IMR-90 (cell line): ENCODE results near the gene PRKRIP1. TPM values are rescaled to one million over a fixed set of nuclear protein-coding genes. Genes with fewer than 3 reads are reported as not detected.

Experiments used
- ATAC-seq: fragments of 200-7000 bp; cut with Tn5 transposase; 2 replicates; pipeline ENCODE4 v1.9.1; 2020; ENCODE audit warnings: low read depth, mild to moderate bottlenecking, moderate library complexity
- BruUV-seq: library from RNA; stranded (reverse); fragments of 400-500 nt; replicated peaks from 2 replicates; lab custom pipeline; 2021; lab: Mats Ljungman, UMichigan
- CTCF ChIA-PET: fragments of 300-600 bp; formaldehyde crosslinking; extraction: SDS; loops from one replicate; lab custom pipeline; 2021; ENCODE audit warnings: antibody characterized with exemption; lab: Yijun Ruan, JAX
- POLR2A ChIA-PET: fragments of 300-600 bp; sonication (Branson Sonifier 250); formaldehyde crosslinking; loops from one replicate; lab custom pipeline; 2022; ENCODE audit warnings: antibody characterized with exemption; ENCODE audit not compliant: unreplicated experiment; lab: Charles Lee
- DNase-seq: peaks from one replicate; pipeline ENCODE4 v3.0.0; 2013
- H2AFZ ChIP-seq: replicated peaks from 2 replicates; pipeline ENCODE3; 2013; ENCODE audit warnings: low read length, mild to moderate bottlenecking; ENCODE audit not compliant: poor library complexity
- H2AK5ac ChIP-seq: 2 replicates; pipeline ENCODE4 v1.6.1; 2013; ENCODE audit warnings: low read depth, low read length, inconsistent platforms
- H2AK9ac ChIP-seq: replicated peaks from 2 replicates; pipeline ENCODE3; 2013; ENCODE audit warnings: mild to moderate bottlenecking, low read depth, low read length, moderate library complexity; ENCODE audit not compliant: poor library complexity
- H2BK120ac ChIP-seq: 2 replicates; pipeline ENCODE4 v1.6.1; 2013; ENCODE audit warnings: low read depth, low read length, inconsistent platforms
- H2BK15ac ChIP-seq: 3 replicates; pipeline ENCODE4 v1.6.1; 2013; ENCODE audit warnings: low read depth, low read length, inconsistent platforms
- H2BK20ac ChIP-seq: 2 replicates; pipeline ENCODE4 v1.6.1; 2013; ENCODE audit warnings: low read depth, mild to moderate bottlenecking, inconsistent platforms, low read length, moderate library complexity
- H2BK5ac ChIP-seq: 2 replicates; pipeline ENCODE4 v1.6.1; 2013; ENCODE audit warnings: mild to moderate bottlenecking, low read depth, low read length, inconsistent platforms; ENCODE audit not compliant: poor library complexity, severe bottlenecking
- H3K14ac ChIP-seq: replicated peaks from 2 replicates; pipeline ENCODE4 v1.6.1; 2013; ENCODE audit warnings: low read depth, low read length, inconsistent platforms
- H3K18ac ChIP-seq: 2 replicates; pipeline ENCODE4 v1.6.1; 2013; ENCODE audit warnings: low read depth, low read length, control low read depth
- H3K23ac ChIP-seq: 2 replicates; pipeline ENCODE4 v1.6.1; 2013; ENCODE audit warnings: low read depth, low read length, inconsistent platforms
- H3K27ac ChIP-seq: 2 replicates; pipeline ENCODE4 v1.5.1; 2013; ENCODE audit warnings: mild to moderate bottlenecking, control low read depth, low read length; ENCODE audit not compliant: insufficient read depth
- H3K27me3 ChIP-seq: 2 replicates; pipeline ENCODE4 v1.6.1; 2013; ENCODE audit warnings: low read length; ENCODE audit not compliant: control insufficient read depth, insufficient read depth
- H3K36me3 ChIP-seq: 2 replicates; pipeline ENCODE4 v1.6.1; 2013; ENCODE audit warnings: low read length, mixed read lengths; ENCODE audit not compliant: control insufficient read depth, insufficient read depth
- H3K4ac ChIP-seq: 2 replicates; pipeline ENCODE4 v1.6.1; 2013; ENCODE audit warnings: low read depth, low read length, inconsistent platforms
- H3K4me1 ChIP-seq: 2 replicates; pipeline ENCODE4 v1.6.1; 2013; ENCODE audit warnings: low read length, mixed read lengths; ENCODE audit not compliant: control insufficient read depth, insufficient read depth
- H3K4me2 ChIP-seq: 2 replicates; pipeline ENCODE4 v1.6.1; 2013; ENCODE audit warnings: low read depth, mild to moderate bottlenecking, control low read depth, low read length, moderate library complexity
- H3K4me3 ChIP-seq: 2 replicates; pipeline ENCODE4 v1.5.1; 2013; ENCODE audit warnings: low read depth, mild to moderate bottlenecking, control low read depth, low read length, moderate library complexity; ENCODE audit not compliant: insufficient read depth
- H3K56ac ChIP-seq: 2 replicates; pipeline ENCODE4 v1.6.1; 2013; ENCODE audit warnings: low read length, inconsistent platforms; ENCODE audit not compliant: insufficient read depth; ENCODE audit errors: extremely low read depth
- H3K79me1 ChIP-seq, 2 experiments: 2 replicates each; pipeline ENCODE4 v1.6.1; 2013; ENCODE audit warnings: low read length in 2 of 2, inconsistent platforms in 1 of 2, low read depth in 1 of 2
- H3K9ac ChIP-seq: 2 replicates; pipeline ENCODE4 v1.6.1; 2013; ENCODE audit warnings: low read depth, low read length, control low read depth
- H3K9me1 ChIP-seq: 2 replicates; pipeline ENCODE4 v1.6.1; 2013; ENCODE audit warnings: low read length, inconsistent platforms; ENCODE audit not compliant: insufficient read depth
- H3K9me3 ChIP-seq: 2 replicates; pipeline ENCODE4 v1.6.1; 2013; ENCODE audit warnings: low read length; ENCODE audit not compliant: control insufficient read depth, insufficient read depth
- H4K20me1 ChIP-seq: 2 replicates; pipeline ENCODE4 v1.6.1; 2013; ENCODE audit warnings: low read length, inconsistent platforms; ENCODE audit not compliant: insufficient read depth
- H4K5ac ChIP-seq: 2 replicates; pipeline ENCODE4 v1.6.1; 2013; ENCODE audit warnings: mild to moderate bottlenecking, low read depth, low read length, control low read depth
- H4K8ac ChIP-seq, 2 experiments: 2 replicates each; pipeline ENCODE4 v1.6.1; 2013; ENCODE audit warnings: low read depth in 2 of 2, low read length in 2 of 2, control low read depth in 1 of 2, inconsistent platforms in 1 of 2
- H4K91ac ChIP-seq: 2 replicates; pipeline ENCODE4 v1.6.1; 2013; ENCODE audit warnings: low read depth, low read length, inconsistent platforms; ENCODE audit not compliant: insufficient read depth
- BHLHE40 ChIP-seq: fragments of 150-350 bp; IDR thresholded peaks from 2 replicates; pipeline ENCODE4 v1.6.1; 2016; ENCODE audit warnings: mild to moderate bottlenecking, low read depth, low read length
- CEBPB ChIP-seq: IDR thresholded peaks from 2 replicates; pipeline ENCODE4 v1.6.1; 2012; ENCODE audit warnings: low read depth, low read length, improper control_type of control experiment
- ELK1 ChIP-seq: fragments of 150-350 bp; IDR thresholded peaks from 2 replicates; pipeline ENCODE4 v1.6.1; 2016; ENCODE audit warnings: low read depth, mild to moderate bottlenecking, low read length, moderate library complexity, borderline replicate concordance
- FOS ChIP-seq: fragments of 150-350 bp; IDR thresholded peaks from 2 replicates; pipeline ENCODE4 v1.6.1; 2016; ENCODE audit warnings: low read depth, low read length
- MAFK ChIP-seq: IDR thresholded peaks from 2 replicates; pipeline ENCODE4 v1.6.1; 2012; ENCODE audit warnings: low read depth, low read length, improper control_type of control experiment
- NFE2L2 ChIP-seq: fragments of 150-350 bp; IDR thresholded peaks from 2 replicates; pipeline ENCODE4 v1.6.1; 2016; ENCODE audit warnings: low read depth, mild to moderate bottlenecking, low read length
- RCOR1 ChIP-seq: IDR thresholded peaks from 2 replicates; pipeline ENCODE4 v1.6.1; 2012; ENCODE audit warnings: mild to moderate bottlenecking, low read length, improper control_type of control experiment; ENCODE audit not compliant: insufficient replicate concordance
- SMC3 ChIP-seq: fragments of 150-350 bp; IDR thresholded peaks from 2 replicates; pipeline ENCODE4 v1.6.1; 2016; ENCODE audit warnings: low read depth, mild to moderate bottlenecking, antibody characterized with exemption, low read length, moderate library complexity
- USF2 ChIP-seq: fragments of 150-350 bp; IDR thresholded peaks from 2 replicates; pipeline ENCODE4 v1.6.1; 2017; ENCODE audit warnings: mild to moderate bottlenecking, antibody characterized with exemption, low read length, low read depth
- WGBS, 2 experiments: methylation state at CpG; one replicate each; pipeline versions ENCODE4 v1.1.5 to v1.1.7; 2013; ENCODE audit warnings: missing lambda C conversion rate in 2 of 2; ENCODE audit not compliant: insufficient read length in 1 of 2; ENCODE audit errors: extremely low coverage in 2 of 2; 5-methylcytosine and 5-hydroxymethylcytosine counted together
- dilution Hi-C: fragments of 300-500 bp; cut with HindIII; formaldehyde crosslinking; loops from one replicate; pipeline ENCODE4 v1.14.3; 2018; ENCODE audit warnings: low sequenced_read_pairs; ENCODE audit not compliant: unreplicated experiment
- in situ Hi-C: fragments of 300-500 bp; cut with MboI; formaldehyde crosslinking; loops from 3 replicates; pipeline ENCODE4 v1.14.3; 2019; ENCODE audit warnings: low sequenced_read_pairs, inconsistent platforms, mixed read lengths
- intact Hi-C: fragments of 100-400 bp; cut with micrococcal nuclease; formaldehyde crosslinking; loops from 2 replicates; pipeline ENCODE4 v1.10.0; 2022
- polyA plus RNA-seq, 3 experiments: library from polyadenylated mRNA; depleted of rRNA; stranded (reverse); fragments of >200 nt; gene quantifications; 2 replicates each; pipeline ENCODE4 v1.2.3, GENCODE V29; 2012; ENCODE audit warnings: low replicate concordance in 1 of 3
- total RNA-seq: library from RNA; depleted of rRNA; stranded (reverse); fragments of >200 nt; gene quantifications from 2 replicates; pipeline ENCODE4 v1.2.3, GENCODE V29; 2012

The PRKRIP1 gene
- total and polyA plus RNA-seq, 2 of the 4 experiments (the other 2 are of a cell fraction), result 6.5 to 21.6 TPM

GRCh38 chr7:102421706-102422240 lies 25.6 kb downstream of the PRKRIP1 start:
- dilution Hi-C loops, result no loop called here
- no CpG with 5 or more reads among the region's 10 CpGs for WGBS, 2 experiments
- H3K56ac ChIP-seq, result no peak overlapping the region
- no peak overlapping the region for H3K4me3 ChIP-seq
- no peak overlapping the region for H3K27ac ChIP-seq
- peaks cover 50% of the 10 kb centered on the region for H3K36me3 ChIP-seq
- DNase-seq (no peak), ATAC-seq (no peak)
- H3K9me3 ChIP-seq, result no peaks in the 10 kb centered on the region
- H2AK9ac ChIP-seq, result no peak overlapping the region
- H3K4me1 ChIP-seq, result no peaks in the 10 kb centered on the region
- H2AFZ ChIP-seq, result no peak overlapping the region
- no peak overlapping the region for H3K4ac ChIP-seq
- peaks cover 3% of the 10 kb centered on the region; the same call in 1 of the 2 replicates for H3K9me1 ChIP-seq
- in situ Hi-C loops, result no loop called here
- H4K91ac ChIP-seq, result no peak overlapping the region
- no peak overlapping the region for H4K5ac ChIP-seq
- no peak overlapping the region for H2BK5ac ChIP-seq
- intact Hi-C loops, result no loop called here
- no peak overlapping the region for H3K14ac ChIP-seq
- H2BK120ac ChIP-seq, result no peak overlapping the region
- H4K20me1 ChIP-seq, result no peaks in the 10 kb centered on the region; the same call in none of the 2 replicates
- no peak overlapping the region for H3K4me2 ChIP-seq
- H2AK5ac ChIP-seq, result no peak overlapping the region
- H3K18ac ChIP-seq, result no peak overlapping the region
- ChIA-PET CTCF (no interaction called here), POLR2A (no interaction called here)
- H2BK20ac ChIP-seq, result no peak overlapping the region
- H3K9ac ChIP-seq, result no peak overlapping the region
- no peak overlapping the region for H4K8ac ChIP-seq
- no peak overlapping the region for H3K23ac ChIP-seq
- H3K27me3 ChIP-seq, result no peaks in the 10 kb centered on the region
- H2BK15ac ChIP-seq, result no peak overlapping the region
- BruUV-seq, result no TSS peak
- H3K79me1 ChIP-seq, result peaks cover 19 to 40% of the 10 kb centered on the region in 2 experiments
- TF ChIP-seq SMC3 (no peak), USF2 (no peak), BHLHE40 (no peak), FOS (no peak), RCOR1 (no peak), MAFK (no peak), NFE2L2 (no peak), ELK1 (no peak), CEBPB (no peak)
